ENCODE data around the gene GLTP. TPM values are rescaled to one million over a fixed set of nuclear protein-coding genes. Genes with fewer than 3 reads are reported as not detected.

GLTP gene
- total RNA-seq, 1 donor from 2014 or later = 19.8 TPM

- intact Hi-C loops (cut with micrococcal nuclease) = no loop called here
- DNase-seq = no peak
- no peak for ATAC-seq
Measured at GRCh38 chr12:109830267-109830666, 50.1 kb downstream of the GLTP start.

DNA sequence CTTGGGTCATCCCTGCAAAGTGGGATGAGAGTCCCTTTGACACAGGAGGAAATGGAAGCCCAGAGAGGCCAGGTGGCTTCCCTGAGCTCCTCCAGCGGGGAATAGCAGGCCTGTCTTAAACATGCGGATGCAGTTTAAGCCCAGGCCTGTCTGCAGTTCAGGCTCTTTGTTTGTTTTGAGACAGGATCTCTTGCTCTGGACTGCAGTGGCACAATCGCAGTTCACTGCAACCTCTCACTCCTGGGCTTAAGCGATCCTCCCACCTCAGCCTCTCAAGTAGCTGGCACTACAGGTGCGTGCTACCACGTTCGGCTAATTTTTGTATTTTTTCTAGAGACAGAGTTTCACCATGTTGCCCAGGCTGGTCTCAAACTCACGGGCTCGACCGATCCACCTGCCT, 50.7 kb downstream of the GLTP start:
- no peak for DNase-seq
- ATAC-seq = no peak

GRCh38 chr12:109828754-109829511, 51.4 kb downstream of the GLTP start:
- DNase-seq = no peak
- intact Hi-C loops (cut with micrococcal nuclease) = no loop called here
- no peak for ATAC-seq

More for the DNA sequence above, 50.7 kb downstream of the GLTP start:
- intact Hi-C loops (cut with micrococcal nuclease) = no loop called here

DNA sequence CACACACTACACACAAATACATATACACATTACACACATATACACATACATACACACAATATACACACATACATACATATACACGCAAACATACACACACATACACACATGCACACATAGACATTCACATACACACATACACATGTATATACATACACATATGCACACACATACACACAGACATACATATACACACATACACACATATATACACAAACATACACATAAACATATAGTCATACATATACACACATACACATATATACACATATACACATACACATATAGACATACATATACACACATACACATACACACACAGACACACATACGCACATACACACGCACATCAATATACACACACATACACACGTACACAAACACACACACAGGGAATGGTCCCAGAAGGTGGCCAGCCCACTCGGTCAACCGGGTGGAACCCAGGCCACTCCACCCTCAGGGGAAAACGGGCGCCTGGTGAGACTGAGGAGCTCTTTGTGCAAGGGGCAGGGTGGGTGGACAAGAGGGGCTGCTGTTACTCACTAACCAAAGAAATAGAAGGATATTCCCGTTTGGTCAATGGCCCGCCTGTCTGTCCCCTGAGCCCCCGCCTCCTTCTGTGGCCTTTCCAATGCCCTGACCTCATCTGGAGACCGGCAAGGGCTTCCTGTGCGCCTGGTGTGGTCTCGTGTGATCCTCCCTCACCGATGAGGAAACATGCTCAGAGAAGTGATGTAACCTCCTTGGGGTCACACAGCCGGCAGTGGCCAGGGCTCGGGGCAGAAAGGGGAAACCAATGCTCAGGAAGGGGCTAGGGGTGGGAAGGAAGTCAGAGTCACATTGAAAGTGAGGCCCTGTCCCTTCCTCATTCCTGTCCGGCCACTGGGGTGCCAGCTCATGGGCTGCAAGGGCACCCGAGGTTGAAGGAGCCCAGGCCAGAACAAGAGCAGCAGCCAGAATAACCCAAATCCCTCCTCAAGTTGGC, 52.5 kb downstream of the GLTP start:
- peak; percentile 88 for ATAC-seq
- DNase-seq = peak; percentile 63
- intact Hi-C loops (cut with micrococcal nuclease) = no loop called here

DNA sequence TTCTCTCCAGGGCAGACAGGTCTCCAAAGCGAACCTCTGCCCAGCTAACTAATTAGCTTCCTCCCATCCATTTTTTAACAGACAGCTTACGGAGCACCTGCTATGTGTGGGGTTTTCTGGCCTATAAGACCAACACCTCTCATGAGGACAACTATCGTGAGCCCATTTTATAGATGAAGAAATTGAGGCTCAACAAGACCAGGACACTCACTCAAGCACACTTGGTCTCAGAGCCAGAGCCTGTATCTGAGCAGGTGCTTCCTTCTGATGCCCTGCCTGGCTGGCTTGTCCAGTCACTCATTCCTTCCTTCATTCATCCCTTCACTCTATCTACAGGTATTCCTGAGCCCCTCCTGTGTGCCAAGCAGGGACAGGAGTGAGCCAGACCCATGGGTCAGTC, 53.3 kb downstream of the GLTP start:
- DNase-seq = no peak
- no peak for ATAC-seq
- intact Hi-C loops (cut with micrococcal nuclease) = no loop called here

- intact Hi-C loops (cut with micrococcal nuclease) = no loop called here
- ATAC-seq = no peak
- DNase-seq = no peak
Measured at GRCh38 chr12:109824731-109825130, 55.6 kb downstream of the GLTP start.

GRCh38 chr12:109822951-109823411, 57.4 kb downstream of the GLTP start:
- peak; percentile 66 for DNase-seq

GRCh38 chr12:109822416-109822815, 57.9 kb downstream of the GLTP start:
- ATAC-seq = no peak
- intact Hi-C loops (cut with micrococcal nuclease) = no loop called here

More at GRCh38 chr12:109822951-109823411, 57.4 kb downstream of the GLTP start:
- intact Hi-C loops (cut with micrococcal nuclease) = no loop called here
- ATAC-seq = peak; percentile 94

DNA sequence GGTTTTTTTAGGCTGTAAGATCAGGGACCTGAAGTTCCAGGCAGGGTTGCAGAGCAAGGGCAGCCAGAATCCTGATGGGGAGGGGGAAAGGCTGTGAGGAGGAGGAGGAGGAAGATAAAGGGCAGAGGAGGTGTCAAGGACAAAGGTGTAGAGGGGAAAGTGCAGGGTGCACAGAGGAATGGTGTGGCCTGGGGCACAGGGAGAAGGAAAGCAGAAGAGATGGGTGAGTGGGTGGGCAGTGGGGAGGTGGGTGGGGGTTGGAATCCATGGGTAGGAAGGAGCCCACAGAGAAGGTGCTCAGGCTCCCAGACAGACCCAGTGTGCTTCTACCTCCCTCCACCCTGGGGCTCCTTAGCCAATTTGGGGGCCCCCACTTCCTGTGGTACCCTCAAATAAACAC, 58.4 kb downstream of the GLTP start:
- DNase-seq = no peak
- no peak for ATAC-seq
- intact Hi-C loops (cut with micrococcal nuclease) = no loop called here

More at GRCh38 chr12:109822416-109822815, 57.9 kb downstream of the GLTP start:
- DNase-seq = no peak

GRCh38 chr12:109820816-109821381, 59.4 kb downstream of the GLTP start:
- no peak for DNase-seq
- intact Hi-C loops (cut with micrococcal nuclease) = no loop called here
- no peak for ATAC-seq

GRCh38 chr12:109818905-109819500, 61.3 kb downstream of the GLTP start:
- no peak for DNase-seq

GRCh38 chr12:109818253-109818652, 62.1 kb downstream of the GLTP start:
- DNase-seq = no peak
- no peak for ATAC-seq
- intact Hi-C loops (cut with micrococcal nuclease) = no loop called here

More at GRCh38 chr12:109818905-109819500, 61.3 kb downstream of the GLTP start:
- ATAC-seq = no peak
- intact Hi-C loops (cut with micrococcal nuclease) = no loop called here

DNA sequence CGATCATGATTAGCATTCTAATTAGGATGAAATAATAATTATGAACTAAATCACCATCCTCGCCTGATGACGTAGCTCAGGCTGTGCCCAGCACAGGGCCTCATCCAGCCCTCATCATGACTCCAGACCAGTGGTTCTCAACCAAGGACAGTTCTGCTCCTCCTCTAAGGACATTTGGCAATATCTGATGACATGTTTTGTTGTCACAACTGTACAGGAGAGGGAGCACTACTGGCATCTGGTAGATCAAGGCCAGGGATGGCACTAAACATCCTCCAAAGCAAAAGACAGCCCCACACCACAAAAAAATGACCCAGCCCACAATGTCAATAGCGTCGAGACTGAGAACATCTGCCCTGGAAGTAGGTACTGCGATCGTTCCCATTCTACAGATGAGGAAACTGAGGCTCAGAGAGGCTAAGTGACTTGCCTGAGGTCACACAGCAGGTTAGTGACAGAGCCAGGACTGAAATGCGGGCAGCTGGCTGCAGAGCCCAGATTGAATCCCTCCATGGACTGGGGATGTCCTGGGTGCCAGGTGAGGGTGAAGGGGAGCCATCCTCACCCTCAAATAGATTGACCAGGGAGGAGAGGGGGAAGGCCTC, 62.6 kb downstream of the GLTP start:
- intact Hi-C loops (cut with micrococcal nuclease) = no loop called here
- no peak for DNase-seq
- no peak for ATAC-seq

DNA sequence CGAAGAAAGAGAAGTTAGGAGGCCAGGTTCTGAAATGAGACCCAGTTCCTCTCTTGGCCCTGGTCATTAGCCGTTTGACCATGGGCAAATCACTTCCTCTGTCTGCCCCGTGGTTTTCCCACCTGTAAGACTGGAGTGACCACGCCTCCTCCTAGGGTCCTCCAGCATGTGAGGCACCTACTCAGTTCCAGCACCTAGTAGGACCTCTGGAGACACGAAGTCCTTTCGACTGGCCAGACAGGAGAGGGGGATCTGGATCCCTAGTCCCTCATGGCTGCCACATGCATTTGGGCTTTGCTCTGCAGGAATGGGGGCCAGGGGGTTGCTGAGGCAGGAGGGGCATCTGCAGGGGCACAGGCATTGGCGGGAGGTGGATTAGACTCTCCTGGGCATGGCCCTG, 63.5 kb downstream of the GLTP start:
- intact Hi-C loops (cut with micrococcal nuclease) = no loop called here
- ATAC-seq = no peak
- no peak for DNase-seq

GRCh38 chr12:109815757-109816617, 64.4 kb downstream of the GLTP start:
- intact Hi-C loops (cut with micrococcal nuclease) = no loop called here
- ATAC-seq = no peak
- DNase-seq = no peak

GRCh38 chr12:109815225-109815624, 65.1 kb downstream of the GLTP start:
- intact Hi-C loops (cut with micrococcal nuclease) = no loop called here
- DNase-seq = no peak
- no peak for ATAC-seq

DNA sequence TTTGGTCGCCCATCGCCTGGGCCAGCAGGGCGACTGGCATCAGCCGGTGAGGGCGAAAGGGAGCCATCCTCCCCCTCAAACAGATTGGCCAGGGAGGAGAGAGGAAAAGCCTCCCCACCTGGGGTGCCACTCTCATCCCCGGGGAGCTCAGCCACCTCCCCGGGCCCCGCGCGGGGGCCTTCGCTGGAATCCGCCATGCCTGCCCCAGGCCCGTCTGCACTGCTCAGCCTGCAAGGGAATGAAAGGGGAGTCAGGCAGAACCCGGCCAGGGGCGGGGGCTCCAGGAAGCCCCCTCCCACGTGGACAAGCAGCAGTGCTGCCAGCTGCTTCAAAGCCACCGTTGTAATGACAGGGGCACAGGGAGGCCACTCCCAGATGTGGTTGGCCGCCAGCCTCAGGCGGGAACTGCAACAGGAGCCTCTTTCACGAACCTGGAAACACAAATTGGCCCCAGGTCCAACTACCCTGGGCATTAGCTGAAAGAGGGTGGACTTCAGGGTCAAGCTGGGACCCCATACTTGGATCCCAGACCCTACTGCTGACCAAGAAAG, 65.7 kb downstream of the GLTP start:
- DNase-seq (no peak), ATAC-seq (no peak)
- intact Hi-C loops (cut with micrococcal nuclease) = no loop called here
